CD14-positive monocyte (primary cell): Measurements from ENCODE around the gene BIRC5. TPM values are rescaled to one million over a fixed set of nuclear protein-coding genes. Genes with fewer than 3 reads are reported as not detected.

Experiments used
- DNase-seq, 3 donors: peaks; one replicate each; pipeline ENCODE4 v3.0.0-alpha.2; 2011 to 2022
- H2AFZ ChIP-seq: 2 replicates; pipeline ENCODE4 v1.6.0; 2012; ENCODE audit warnings: mild to moderate bottlenecking, low read depth, low read length, inconsistent platforms; ENCODE audit not compliant: insufficient read depth, poor library complexity, severe bottlenecking
- H3K27ac ChIP-seq, 2 donors: 1 replicate in 1 of 2; 2 replicates in 1 of 2; pipeline ENCODE4 v1.5.1; 2012 to 2013; ENCODE audit warnings: low read length in 2 of 2, control low read depth in 1 of 2, inconsistent platforms in 1 of 2, low read depth in 1 of 2, mild to moderate bottlenecking in 1 of 2
- H3K27me3 ChIP-seq, 2 donors: one replicate each; pipeline versions ENCODE4 v1.6.0 to v1.6.1; 2011 to 2013; ENCODE audit warnings: low read length in 2 of 2; ENCODE audit not compliant: control insufficient read depth in 2 of 2, insufficient read depth in 2 of 2
- H3K36me3 ChIP-seq, 2 donors: replicated peaks in 1 of 2; 1 replicate in 1 of 2; 2 replicates in 1 of 2; pipeline versions ENCODE4 v1.5.1 to v1.6.1; 2012 to 2013; ENCODE audit warnings: low read length in 2 of 2, control low read depth in 1 of 2, inconsistent platforms in 1 of 2, mild to moderate bottlenecking in 1 of 2; ENCODE audit not compliant: insufficient read depth in 2 of 2, control insufficient read depth in 1 of 2
- H3K4me1 ChIP-seq, 2 donors: 1 replicate in 1 of 2; 2 replicates in 1 of 2; pipeline versions ENCODE4 v1.5.1 to v1.6.1; 2012 to 2013; ENCODE audit warnings: low read length in 2 of 2, control low read depth in 1 of 2, inconsistent platforms in 1 of 2, mild to moderate bottlenecking in 1 of 2, moderate library complexity in 1 of 2; ENCODE audit not compliant: insufficient read depth in 2 of 2, control insufficient read depth in 1 of 2
- H3K4me2 ChIP-seq: replicated peaks from 2 replicates; pipeline ENCODE3; 2012; ENCODE audit warnings: low read length, moderate library complexity, mild to moderate bottlenecking; ENCODE audit not compliant: poor library complexity, severe bottlenecking; ENCODE audit errors: extremely low read depth
- H3K4me3 ChIP-seq, 3 experiments: fragments of 200-600 bp in 1 of 3; sonication (generic) in 1 of 3; replicated peaks in 1 of 3; 1 replicate in 2 of 3; 2 replicates in 1 of 3; pipeline ENCODE4 v1.5.1; 2011 to 2013; ENCODE audit warnings: low read length in 3 of 3, mild to moderate bottlenecking in 3 of 3, control low read depth in 2 of 3, low read depth in 2 of 3, inconsistent platforms in 1 of 3, moderate library complexity in 1 of 3
- H3K79me2 ChIP-seq: 2 replicates; pipeline ENCODE4 v1.6.0; 2012; ENCODE audit warnings: mild to moderate bottlenecking, control low read depth, inconsistent platforms, low read length, moderate library complexity; ENCODE audit not compliant: insufficient read depth
- H3K9ac ChIP-seq: 2 replicates; pipeline ENCODE4 v1.6.0; 2017; ENCODE audit warnings: low read length, mild to moderate bottlenecking; ENCODE audit not compliant: insufficient read depth, poor library complexity, severe bottlenecking
- H3K9me3 ChIP-seq, 2 donors: replicated peaks in 1 of 2; 1 replicate in 1 of 2; 2 replicates in 1 of 2; pipeline versions ENCODE4 v1.5.1 to v1.6.1; 2012 to 2013; ENCODE audit warnings: low read length in 2 of 2, control low read depth in 1 of 2; ENCODE audit not compliant: control insufficient read depth in 1 of 2, insufficient read depth in 1 of 2
- H4K20me1 ChIP-seq: 2 replicates; pipeline ENCODE4 v1.6.0; 2012; ENCODE audit warnings: mild to moderate bottlenecking, low read length, control low read depth, moderate library complexity; ENCODE audit not compliant: insufficient read depth
- H3K27ac Mint-ChIP-seq, 7 donors: one replicate each; pipeline ENCODE4 v1.8.0; 2020; ENCODE audit warnings: mild to moderate bottlenecking in 7 of 7, mixed read lengths in 7 of 7, moderate library complexity in 6 of 7, inconsistent platforms in 2 of 7
- H3K27me3 Mint-ChIP-seq, 3 donors: one replicate each; pipeline ENCODE4 v1.8.0; 2021 to 2022; ENCODE audit warnings: low read depth in 3 of 3, mild to moderate bottlenecking in 3 of 3, mixed read lengths in 3 of 3, moderate library complexity in 3 of 3, inconsistent platforms in 1 of 3
- H3K36me3 Mint-ChIP-seq, 2 donors: one replicate each; pipeline ENCODE4 v1.8.0; 2020; ENCODE audit warnings: mixed read lengths in 2 of 2, inconsistent platforms in 1 of 2, mild to moderate bottlenecking in 1 of 2
- H3K4me1 Mint-ChIP-seq: one replicate; pipeline ENCODE4 v1.8.0; 2020; ENCODE audit warnings: mild to moderate bottlenecking, mixed read lengths
- H3K4me3 Mint-ChIP-seq, 2 donors: one replicate each; pipeline ENCODE4 v1.8.0; 2020; ENCODE audit warnings: mild to moderate bottlenecking in 2 of 2, mixed read lengths in 2 of 2, moderate library complexity in 1 of 2
- H3K9me3 Mint-ChIP-seq, 7 donors: one replicate each; pipeline ENCODE4 v1.8.0; 2020 to 2022; ENCODE audit warnings: mixed read lengths in 7 of 7, mild to moderate bottlenecking in 6 of 7, moderate library complexity in 6 of 7, inconsistent platforms in 2 of 7
- CTCF ChIP-seq: fragments of 200-600 bp; IDR thresholded peaks from one replicate; pipeline ENCODE4 v1.8.0; 2022; ENCODE audit warnings: antibody characterized with exemption, mild to moderate bottlenecking
- WGBS: methylation state at CpG from one replicate; pipeline ENCODE4 v1.1.5; 2013; ENCODE audit warnings: missing lambda C conversion rate; ENCODE audit not compliant: insufficient coverage; 5-methylcytosine and 5-hydroxymethylcytosine counted together
- intact Hi-C, 2 donors: fragments of 100-400 bp; cut with micrococcal nuclease; formaldehyde crosslinking; loops; one replicate each; pipeline versions ENCODE4 v1.15.0 to v1.15.1; 2023
- polyA plus RNA-seq, 3 donors: library from polyadenylated mRNA; depleted of rRNA in 1 of 3; unstranded in 2 of 3; stranded (reverse) in 1 of 3; fragments of 300-500 nt in 2 of 3; fragments of >200 nt in 1 of 3; fragmentation: Illumina TruSeq in 2 of 3; gene quantifications; 1 replicate in 2 of 3; 2 replicates in 1 of 3; pipeline ENCODE4 v1.2.3, GENCODE V29; 2012 to 2021

Gene BIRC5
- polyA plus RNA-seq, 3 donors, result 0.20 TPM; not detected in 2

- Histone ChIP-seq H2AFZ (no peak overlapping the region), H3K27ac (no peak overlapping the region), H3K9ac (no peak overlapping the region), H3K4me2 (no peak overlapping the region), H3K9me3 (no peaks in the 10 kb centered on the region), H3K27me3 (peaks cover 3 to 12% of the 10 kb centered on the region in 2 donors), H3K79me2 (no peaks in the 10 kb centered on the region), H3K4me3 (no peak overlapping the region), H3K4me1 (peaks cover 8 to 12% of the 10 kb centered on the region in 2 donors), H4K20me1 (no peaks in the 10 kb centered on the region), H3K36me3 (no peaks in the 10 kb centered on the region)
- peaks cover 0 to 3% of the 10 kb centered on the region in 2 donors for H3K36me3 Mint-ChIP-seq
- 94% methylated on average over 5 of the region's 8 CpGs for WGBS
- TF ChIP-seq CTCF, result no peak
- intact Hi-C loops, result no loop called here
- no peak overlapping the region for H3K4me3 Mint-ChIP-seq
- H3K9me3 Mint-ChIP-seq, result peaks cover 0 to 2% (median 0%) of the 10 kb centered on the region in 7 donors
- H3K4me1 Mint-ChIP-seq, result peaks cover 14% of the 10 kb centered on the region
- no peak overlapping the region for H3K27ac Mint-ChIP-seq
- peaks cover 9 to 31% (median 14%) of the 10 kb centered on the region in 3 donors for H3K27me3 Mint-ChIP-seq
- no peak for DNase-seq
These were observed 55.9 kb downstream of the BIRC5 start for GRCh38 chr17:78269955-78270381.

- intact Hi-C loops, result no loop called here
- Histone ChIP-seq H3K27me3 (peaks cover 3 to 12% of the 10 kb centered on the region in 2 donors), H4K20me1 (no peaks in the 10 kb centered on the region), H3K79me2 (no peaks in the 10 kb centered on the region), H3K27ac (no peak overlapping the region), H3K36me3 (no peaks in the 10 kb centered on the region), H3K4me3 (no peak overlapping the region), H3K4me1 (peaks cover 8 to 12% of the 10 kb centered on the region in 2 donors), H3K9ac (no peak overlapping the region), H3K9me3 (no peaks in the 10 kb centered on the region), H3K4me2 (no peak overlapping the region), H2AFZ (no peak overlapping the region)
- 93% methylated on average over 5 of the region's 12 CpGs for WGBS
- H3K4me1 Mint-ChIP-seq, result peaks cover 13% of the 10 kb centered on the region
- peaks cover 0 to 3% of the 10 kb centered on the region in 2 donors for H3K36me3 Mint-ChIP-seq
- no peak for DNase-seq
- peak overlapping the region in 1 of 2 donors; percentile 88 for H3K4me3 Mint-ChIP-seq
- H3K27ac Mint-ChIP-seq, result peak overlapping the region in 1 of 7 donors; percentile 40
- no peak for TF ChIP-seq CTCF
- H3K9me3 Mint-ChIP-seq, result peaks cover 0 to 2% (median 0%) of the 10 kb centered on the region in 7 donors
- peaks cover 10 to 31% (median 18%) of the 10 kb centered on the region in 3 donors for H3K27me3 Mint-ChIP-seq
These were observed 57.5 kb downstream of the BIRC5 start for GRCh38 chr17:78271419-78272170.
